ENCODE data around the gene SARDH.
"Not testable (repeated sequence)": the region's sequence is repeated elsewhere in the genome, so short reads cannot be mapped to it uniquely, and the experiment has no call there.

SARDH gene

GRCh38 chr9:133635533-133636531 is 102.3 kb downstream of the SARDH start, which contains the start of gene DBH:
DBH (plus strand) TSS chr9:133636363; CDS start chr9:133636372, 9 bp downstream.
- no peak for DNase-seq (ENCODE audit: low read depth in 2 of 3, low spot score in 2 of 3)

GRCh38 chr9:133635098-133635497 is 103.1 kb downstream of the SARDH start:
- DNase-seq (ENCODE audit: low read depth in 2 of 3, low spot score in 2 of 3) = no peak

- DNase-seq (ENCODE audit: low read depth in 2 of 3, low spot score in 2 of 3) = no peak
Measured at GRCh38 chr9:133634081-133634691, 104.0 kb downstream of the SARDH start.

GRCh38 chr9:133633681-133634080 is 104.5 kb downstream of the SARDH start:
- DNase-seq (ENCODE audit: low read depth in 2 of 3, low spot score in 2 of 3) = no peak

- no peak for DNase-seq (ENCODE audit: low read depth in 2 of 3, low spot score in 2 of 3)
Measured at GRCh38 chr9:133632806-133633680, 105.1 kb downstream of the SARDH start.

- DNase-seq (ENCODE audit: low read depth in 2 of 3, low spot score in 2 of 3) = no peak
Measured at GRCh38 chr9:133631111-133631510, 107.0 kb downstream of the SARDH start.

GRCh38 chr9:133629221-133630110 is 108.7 kb downstream of the SARDH start:
- DNase-seq (ENCODE audit: low read depth in 2 of 3, low spot score in 2 of 3) = no peak

GRCh38 chr9:133628766-133629165 is 109.4 kb downstream of the SARDH start:
- DNase-seq (ENCODE audit: low read depth in 2 of 3, low spot score in 2 of 3) = no peak

- DNase-seq (ENCODE audit: low read depth in 2 of 3, low spot score in 2 of 3) = no peak
Measured at GRCh38 chr9:133627341-133627740, 110.8 kb downstream of the SARDH start.

- not testable (repeated sequence) for DNase-seq (ENCODE audit: low read depth in 2 of 3, low spot score in 2 of 3)
Measured at GRCh38 chr9:133626008-133626407, 112.1 kb downstream of the SARDH start.

- DNase-seq (ENCODE audit: low read depth in 2 of 3, low spot score in 2 of 3) = no peak
Measured at GRCh38 chr9:133622555-133622954, 115.6 kb downstream of the SARDH start.

- DNase-seq (ENCODE audit: low read depth in 2 of 3, low spot score in 2 of 3) = no peak
Measured at GRCh38 chr9:133621725-133622267, 116.4 kb downstream of the SARDH start.

- peak in 1 of 3 experiments; percentile 16 for DNase-seq (ENCODE audit: low read depth in 2 of 3, low spot score in 2 of 3)
Measured at GRCh38 chr9:133619791-133620190, 118.4 kb downstream of the SARDH start.

- DNase-seq (ENCODE audit: low read depth in 2 of 3, low spot score in 2 of 3) = no peak
Measured at GRCh38 chr9:133618726-133619125, 119.4 kb downstream of the SARDH start.

- DNase-seq (ENCODE audit: low read depth in 2 of 3, low spot score in 2 of 3) = no peak
Measured at GRCh38 chr9:133616643-133617405, 121.3 kb downstream of the SARDH start.

- DNase-seq (ENCODE audit: low read depth in 2 of 3, low spot score in 2 of 3) = no peak
Measured at GRCh38 chr9:133615606-133616188, 122.5 kb downstream of the SARDH start.

GRCh38 chr9:133615186-133615585 is 123.0 kb downstream of the SARDH start:
- DNase-seq (ENCODE audit: low read depth in 2 of 3, low spot score in 2 of 3) = no peak

- DNase-seq (ENCODE audit: low read depth in 2 of 3, low spot score in 2 of 3) = no peak
Measured at GRCh38 chr9:133614678-133615077, 123.5 kb downstream of the SARDH start.

- no peak for DNase-seq (ENCODE audit: low read depth in 2 of 3, low spot score in 2 of 3)
Measured at GRCh38 chr9:133614056-133614455, 124.1 kb downstream of the SARDH start.
